GM19463 (cell line): Measurements from ENCODE around the gene SLX4IP.
"Not testable (repeated sequence)": the region's sequence is repeated elsewhere in the genome, so short reads cannot be mapped to it uniquely, and the experiment has no call there.

ENCODE experiments used
- ATAC-seq: cut with Tn5 transposase; IDR thresholded peaks from one replicate; pipeline ENCODE4 v1.9.1; 2021; ENCODE audit warnings: mild to moderate bottlenecking, moderate library complexity; ENCODE audit not compliant: unreplicated experiment

Gene SLX4IP

GRCh38 chr20:10595985-10596384 is 160.9 kb downstream of the SLX4IP start:
- ATAC-seq = no peak

DNA sequence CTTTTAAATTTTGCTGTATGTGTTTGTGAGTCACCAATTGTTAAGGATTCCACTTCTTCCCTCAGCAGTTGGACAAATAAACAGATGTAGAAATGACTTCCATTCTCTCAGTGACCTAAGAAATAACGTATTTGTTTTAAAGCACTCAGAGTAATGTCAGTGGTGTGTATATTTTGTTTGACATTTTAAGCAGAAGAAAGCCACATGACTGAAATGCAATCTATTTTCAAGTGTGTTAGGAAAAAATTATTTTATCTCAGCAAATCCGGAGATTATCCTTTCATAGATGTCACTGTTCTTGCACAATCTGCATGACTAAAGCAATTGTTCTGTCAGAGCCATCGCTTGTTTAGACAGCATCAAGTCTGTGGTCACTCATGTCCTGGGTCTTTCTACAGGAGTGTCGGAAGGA is 161.6 kb downstream of the SLX4IP start:
- ATAC-seq = no peak

DNA sequence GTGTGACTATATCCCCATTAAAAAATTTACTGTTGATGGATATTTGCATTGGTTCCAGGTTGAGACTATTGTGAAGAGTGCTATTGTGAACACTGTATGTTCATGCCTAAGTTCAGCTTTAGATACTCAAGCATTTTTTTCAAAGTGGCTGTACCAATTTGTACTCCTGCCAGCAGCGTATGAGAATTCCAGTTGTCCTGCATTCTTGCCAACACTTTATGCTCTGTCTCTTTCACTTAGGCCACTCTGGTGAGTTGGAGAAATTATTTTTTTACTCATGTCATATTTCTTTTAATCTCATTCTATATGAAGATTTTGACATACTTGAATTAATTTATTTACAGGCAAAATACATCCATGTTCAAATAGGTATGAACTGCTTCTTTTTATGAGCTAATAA is 162.5 kb downstream of the SLX4IP start:
- ATAC-seq = no peak

DNA sequence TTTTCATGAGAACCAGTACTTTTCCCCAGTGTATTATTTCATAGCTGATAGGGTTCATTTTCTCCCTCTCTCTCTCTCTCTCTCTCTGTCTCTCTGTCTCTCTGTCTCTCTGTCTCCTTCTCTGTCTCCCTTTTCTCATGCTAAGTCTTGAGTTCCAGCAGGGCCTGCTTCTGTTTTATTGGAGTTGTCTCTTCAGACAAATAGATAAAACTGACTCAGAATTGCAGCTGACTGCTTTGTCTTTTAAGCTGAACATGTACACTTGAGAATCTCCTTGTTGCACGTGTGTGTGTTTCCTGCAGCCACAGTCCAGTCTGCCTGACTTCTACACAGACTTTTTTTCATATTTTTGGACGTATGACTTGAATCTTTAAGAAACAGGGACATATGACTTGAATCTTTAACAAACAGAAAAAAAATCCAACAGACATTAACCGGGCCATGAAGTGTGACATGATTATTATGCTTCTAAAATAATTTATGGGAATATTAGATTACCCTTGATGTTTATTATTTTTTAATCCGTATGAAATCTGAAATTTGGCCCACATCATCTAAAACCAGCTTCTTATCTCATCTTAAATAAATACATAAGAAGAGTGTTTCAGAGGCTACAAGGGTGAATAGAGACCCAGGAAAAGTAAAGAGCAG is 167.2 kb downstream of the SLX4IP start:
- no peak for ATAC-seq

DNA sequence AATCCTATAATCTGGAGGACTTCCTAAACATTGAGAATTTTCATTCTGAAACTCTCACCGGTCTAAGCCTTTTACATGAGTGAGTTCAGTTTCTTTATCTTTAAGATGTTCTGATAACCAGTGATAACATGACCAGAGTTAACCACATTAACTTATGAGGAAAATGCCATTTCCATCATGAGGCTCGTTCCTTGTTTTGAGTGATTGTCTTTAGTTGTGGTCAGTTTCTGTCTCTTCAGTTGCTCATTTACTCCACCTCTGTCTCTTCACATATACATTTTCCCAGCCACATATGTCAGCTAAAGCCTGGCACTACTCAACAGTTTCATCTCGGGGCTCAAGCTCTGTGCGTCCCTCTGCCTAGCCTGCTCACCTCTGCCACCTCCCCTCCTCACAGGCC is 168.3 kb downstream of the SLX4IP start:
- ATAC-seq = no peak

GRCh38 chr20:10603971-10604864 is 169.1 kb downstream of the SLX4IP start:
- ATAC-seq = no peak

- no peak for ATAC-seq
Observed at GRCh38 chr20:10604865-10605440, 169.8 kb downstream of the SLX4IP start.

- no peak for ATAC-seq
Observed at GRCh38 chr20:10605547-10606195, 170.6 kb downstream of the SLX4IP start.

DNA sequence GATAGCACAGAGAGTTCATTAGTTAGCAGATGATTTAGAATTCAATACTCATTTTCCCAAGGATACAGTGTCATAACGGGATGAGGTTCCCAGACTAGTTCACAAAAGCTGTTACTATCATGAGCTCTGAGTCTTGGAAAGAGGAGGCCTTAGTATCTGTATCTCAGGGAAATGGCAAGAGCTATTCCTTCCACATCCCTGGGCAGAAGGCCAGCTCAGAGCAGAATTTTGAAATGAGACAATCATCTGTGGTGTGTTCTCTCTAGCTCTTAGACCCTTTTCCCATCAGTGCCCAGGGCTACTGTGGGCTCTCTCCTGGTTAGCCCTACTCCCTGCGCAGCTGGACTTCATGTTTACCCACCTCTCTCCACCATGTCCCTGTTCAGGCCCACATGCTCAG is 174.2 kb downstream of the SLX4IP start:
- ATAC-seq = no peak

- no peak for ATAC-seq
Observed at GRCh38 chr20:10609770-10610169, 174.7 kb downstream of the SLX4IP start.

DNA sequence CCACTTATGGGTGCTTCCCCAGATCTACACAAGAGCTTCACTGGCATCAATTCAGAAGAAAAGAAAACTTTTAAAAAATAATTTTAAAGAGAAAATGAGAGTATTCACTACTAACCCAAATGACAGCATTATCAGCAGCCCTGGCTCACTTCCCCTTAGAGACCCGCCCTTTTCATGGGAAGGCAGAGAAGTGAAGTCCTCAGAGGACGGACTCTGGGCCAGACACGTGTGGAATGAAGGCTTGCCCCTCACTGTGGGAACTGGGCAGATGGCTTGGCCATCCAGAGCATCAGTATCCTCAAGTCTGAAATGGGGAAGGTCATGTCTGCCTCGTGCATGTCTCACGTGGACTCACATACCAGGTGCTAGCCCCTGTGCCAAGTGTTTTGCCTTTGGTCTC is 175.1 kb downstream of the SLX4IP start:
- ATAC-seq = no peak

DNA sequence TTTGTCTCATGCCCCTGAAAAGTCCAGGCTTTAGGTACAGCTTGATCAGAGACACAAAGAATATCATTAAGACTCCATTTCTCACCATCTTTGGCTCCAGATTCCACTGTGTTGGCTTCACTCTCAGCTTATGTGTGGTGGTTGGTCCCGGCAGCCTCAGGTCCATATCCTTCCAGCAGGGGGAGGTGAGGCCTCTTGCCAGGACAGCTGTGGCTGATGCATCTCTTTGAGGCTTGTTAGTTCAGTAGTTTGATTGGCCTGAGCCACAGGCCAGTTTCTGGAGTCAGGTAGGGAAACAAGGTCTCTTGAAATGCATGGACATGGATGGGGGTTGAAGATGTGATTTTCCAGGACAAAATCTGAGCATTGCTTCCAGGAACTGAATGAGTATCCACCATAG is 176.3 kb downstream of the SLX4IP start:
- ATAC-seq = peak; percentile 70

DNA sequence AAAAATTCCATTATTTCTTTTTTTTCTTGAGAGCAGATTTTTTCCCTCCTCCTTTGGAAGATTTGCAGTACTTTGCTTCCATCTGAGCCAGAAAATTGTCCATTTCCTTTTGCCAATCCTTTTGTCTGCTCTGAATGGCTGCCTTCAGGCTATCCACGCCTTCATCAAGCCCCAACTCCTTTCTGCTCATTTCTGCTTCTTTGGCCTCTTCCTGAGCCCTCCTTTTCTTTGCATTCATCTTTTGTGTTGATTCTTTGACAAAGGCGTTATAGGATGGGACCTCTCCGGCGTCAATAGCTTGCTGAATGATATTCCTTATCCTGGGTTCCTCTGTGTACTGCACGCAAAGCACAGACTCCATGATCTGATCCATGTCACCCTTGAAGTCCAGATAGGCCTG is 178.3 kb downstream of the SLX4IP start:
- ATAC-seq = not testable (repeated sequence)

DNA sequence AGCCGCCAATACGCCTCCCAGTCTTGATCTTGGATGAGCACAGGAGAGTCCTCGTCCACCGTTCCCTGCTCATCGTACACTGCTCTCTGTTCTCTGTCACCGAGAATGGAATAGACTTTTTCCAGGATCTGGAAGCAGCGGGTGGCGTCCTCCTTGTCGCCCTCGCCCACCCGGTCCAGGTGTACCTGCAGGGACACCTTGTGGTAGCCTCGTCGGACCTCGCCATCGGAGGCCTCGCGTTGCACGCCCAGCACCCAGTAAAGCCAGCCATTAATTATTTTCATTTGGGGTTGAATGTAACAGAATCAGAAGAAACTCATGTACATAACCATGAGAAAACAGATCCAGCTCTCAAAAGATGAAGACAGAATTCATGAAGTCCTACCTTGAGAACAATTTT is 178.8 kb downstream of the SLX4IP start:
- ATAC-seq = no peak

DNA sequence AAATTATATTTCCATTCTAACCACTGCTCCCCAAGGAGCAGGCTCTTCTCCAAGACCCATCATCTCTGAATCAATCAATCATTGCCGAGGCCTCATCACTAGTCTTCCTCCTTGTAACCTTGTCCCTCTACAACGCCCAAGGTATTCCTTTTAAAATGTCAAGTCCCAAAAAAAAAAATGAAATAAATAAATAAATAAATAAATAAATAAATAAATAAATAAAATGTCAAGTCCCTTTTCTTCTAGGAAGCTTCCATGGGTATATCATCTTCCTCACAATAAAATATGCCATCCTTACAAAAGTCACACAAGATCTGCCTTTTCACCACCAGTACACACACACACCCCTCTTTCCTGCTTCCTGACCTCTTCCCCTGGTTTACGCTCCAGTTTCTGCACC is 181.1 kb downstream of the SLX4IP start:
- no peak for ATAC-seq

- not testable (repeated sequence) for ATAC-seq
Observed at GRCh38 chr20:10617549-10618133, 182.5 kb downstream of the SLX4IP start.

GRCh38 chr20:10618611-10619245 is 183.6 kb downstream of the SLX4IP start:
- ATAC-seq = no peak

DNA sequence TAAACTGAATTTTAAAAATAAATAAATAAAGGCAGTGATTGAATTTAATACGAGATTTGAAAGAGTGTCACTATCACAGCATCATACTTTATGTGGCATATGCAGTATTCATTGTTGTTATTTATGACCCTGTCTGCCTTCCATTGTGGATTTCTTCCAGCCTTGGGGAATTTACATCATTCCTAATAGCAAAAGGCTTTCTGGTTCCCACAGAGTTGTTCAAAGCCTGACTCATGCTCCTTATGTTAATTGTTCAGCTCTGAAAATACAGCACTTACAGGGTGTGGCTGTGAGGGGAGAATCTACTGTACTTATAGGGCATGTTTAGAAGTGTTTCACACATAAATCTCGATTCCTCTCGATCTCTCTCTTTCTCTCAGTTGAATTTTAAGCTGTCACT is 184.3 kb downstream of the SLX4IP start:
- ATAC-seq = no peak

GRCh38 chr20:10621149-10621548 is 186.0 kb downstream of the SLX4IP start:
- ATAC-seq = no peak

DNA sequence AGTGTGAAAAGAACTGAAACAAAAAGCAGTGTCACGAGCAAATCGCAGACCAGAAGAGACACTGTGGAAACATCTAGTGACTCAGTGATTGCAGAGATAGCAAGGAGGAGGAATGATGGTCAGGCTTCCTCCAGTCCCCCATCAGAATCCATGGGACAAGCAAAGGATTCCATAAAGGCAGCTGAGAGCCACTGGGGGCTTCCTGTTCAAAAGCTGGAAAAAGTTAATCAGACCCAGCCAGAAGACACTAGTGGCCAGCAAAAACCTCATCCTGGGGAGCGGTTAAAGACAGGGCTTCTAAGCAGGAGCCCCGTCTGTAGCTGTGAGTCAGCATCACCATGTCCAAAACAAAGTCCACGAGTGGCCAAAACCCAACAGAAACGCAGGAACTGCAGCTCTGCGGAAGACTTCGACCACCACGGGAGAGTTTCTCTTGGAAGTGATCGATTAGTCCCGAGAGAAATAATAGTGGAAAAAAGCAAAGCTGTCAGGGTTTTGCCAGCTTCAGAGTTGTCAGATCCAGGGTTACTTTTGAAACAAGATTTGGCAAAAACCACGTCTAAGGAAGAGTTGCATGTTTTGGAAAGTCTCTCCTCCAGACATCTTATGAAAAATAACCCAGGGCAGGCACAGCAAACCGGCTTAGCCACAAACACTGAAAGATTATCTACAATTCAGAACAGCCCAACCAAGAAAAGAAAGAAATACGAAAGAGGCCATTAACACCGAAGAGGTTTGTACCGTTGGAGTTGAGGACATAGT is 187.7 kb downstream of the SLX4IP start:
- ATAC-seq = no peak
